NK-92 (cell line): Measurements from ENCODE around the gene PPP4R3A.
"Not testable (repeated sequence)": the region's sequence is repeated elsewhere in the genome, so short reads cannot be mapped to it uniquely, and the experiment has no call there.

Source experiments
- DNase-seq: peaks from one replicate; lab custom pipeline; 2025; ENCODE audit not compliant: unreplicated experiment; lab: John Stamatoyannopoulos, UW

Gene PPP4R3A

GRCh38 chr14:91506226-91506625 lies 3.9 kb downstream of the PPP4R3A start:
- DNase-seq = no peak

- no peak for DNase-seq
These were observed 7.1 kb downstream of the PPP4R3A start for GRCh38 chr14:91503000-91503504.

GRCh38 chr14:91501951-91502930 lies 7.9 kb downstream of the PPP4R3A start:
- no peak for DNase-seq

- no peak for DNase-seq
These were observed 8.8 kb downstream of the PPP4R3A start for GRCh38 chr14:91501348-91501747.

- DNase-seq = no peak
These were observed 13.3 kb downstream of the PPP4R3A start for GRCh38 chr14:91496790-91497189.

GRCh38 chr14:91494392-91495065 lies 15.6 kb downstream of the PPP4R3A start:
- DNase-seq = not testable (repeated sequence)

- no peak for DNase-seq
These were observed 16.9 kb downstream of the PPP4R3A start for GRCh38 chr14:91493169-91493568.

GRCh38 chr14:91484744-91485143 lies 25.4 kb downstream of the PPP4R3A start:
- no peak for DNase-seq

- no peak for DNase-seq
These were observed 25.9 kb downstream of the PPP4R3A start for GRCh38 chr14:91484186-91484585.

GRCh38 chr14:91482263-91483013 lies 27.7 kb downstream of the PPP4R3A start:
- no peak for DNase-seq

- no peak for DNase-seq
These were observed 32.7 kb downstream of the PPP4R3A start for GRCh38 chr14:91477388-91477787.

GRCh38 chr14:91473046-91473445 lies 37.1 kb downstream of the PPP4R3A start:
- DNase-seq = no peak

- no peak for DNase-seq
These were observed 39.9 kb downstream of the PPP4R3A start for GRCh38 chr14:91470216-91470615.

- DNase-seq = no peak
These were observed 43.9 kb downstream of the PPP4R3A start for GRCh38 chr14:91466192-91466591.

GRCh38 chr14:91464615-91465205 lies 45.4 kb downstream of the PPP4R3A start:
- no peak for DNase-seq

- DNase-seq = no peak
These were observed 51.5 kb downstream of the PPP4R3A start for GRCh38 chr14:91458612-91459011.

- DNase-seq = no peak
These were observed 53.8 kb downstream of the PPP4R3A start for GRCh38 chr14:91456283-91456682.

- DNase-seq = no peak
These were observed 55.5 kb downstream of the PPP4R3A start for GRCh38 chr14:91454580-91454979.

- no peak for DNase-seq
These were observed 56.0 kb downstream of the PPP4R3A start for GRCh38 chr14:91454155-91454554.

- no peak for DNase-seq
These were observed 56.4 kb downstream of the PPP4R3A start for GRCh38 chr14:91453744-91454143.
